BLaER1 (cell line): ENCODE measurements around the gene DAB2.

Experiments used
- H3K27ac ChIP-seq: shearing (Covaris generic); formaldehyde crosslinking; 2 replicates; pipeline ENCODE4 v1.8.1; 2022
- H3K27me3 ChIP-seq: shearing (Covaris generic); formaldehyde crosslinking; 2 replicates; pipeline ENCODE4 v1.8.1; 2022
- H3K36me3 ChIP-seq: shearing (Covaris generic); formaldehyde crosslinking; 2 replicates; pipeline ENCODE4 v1.8.1; 2022
- H3K4me1 ChIP-seq: shearing (Covaris generic); formaldehyde crosslinking; 2 replicates; pipeline ENCODE4 v1.8.1; 2022
- H3K4me2 ChIP-seq: shearing (Covaris generic); formaldehyde crosslinking; 2 replicates; pipeline ENCODE4 v1.8.1; 2022
- H3K4me3 ChIP-seq: shearing (Covaris generic); formaldehyde crosslinking; 2 replicates; pipeline ENCODE4 v1.8.1; 2022
- H3K9ac ChIP-seq: shearing (Covaris generic); formaldehyde crosslinking; 2 replicates; pipeline ENCODE4 v1.8.1; 2022
- H3K9me3 ChIP-seq: shearing (Covaris generic); formaldehyde crosslinking; 2 replicates; pipeline ENCODE4 v1.8.1; 2022
- H4K20me1 ChIP-seq: shearing (Covaris generic); formaldehyde crosslinking; 2 replicates; pipeline ENCODE4 v1.8.1; 2022
- Cebpa-rat ChIP-seq: shearing (Covaris generic); IDR thresholded peaks from 2 replicates; pipeline ENCODE4 v1.8.1; 2022

DAB2 gene

DNA sequence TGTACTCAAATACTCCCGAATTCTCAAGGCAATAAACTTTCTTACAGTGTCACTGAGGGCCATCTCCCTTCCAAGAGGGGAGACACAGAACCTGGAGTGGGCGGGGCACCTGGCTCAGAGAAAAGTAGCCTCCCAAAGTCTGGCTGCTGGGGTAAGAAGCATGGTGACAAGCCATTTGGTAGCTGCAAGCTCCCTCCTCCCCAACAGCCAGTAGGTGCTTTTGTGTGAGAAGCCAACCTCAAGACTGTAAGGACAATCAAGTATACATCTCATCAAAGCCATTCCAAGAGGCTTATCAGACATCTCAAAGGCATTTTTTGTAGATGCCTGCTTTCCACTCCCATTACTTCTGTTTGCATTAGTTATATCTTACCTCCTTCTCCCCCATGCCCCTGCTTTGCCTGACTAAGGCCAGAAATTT is 1.4 kb downstream of the DAB2 start:
- H3K9me3 ChIP-seq: no peaks in the 10 kb centered on the region
- H3K9ac ChIP-seq: no peak overlapping the region
- H3K27me3 ChIP-seq: no peaks in the 10 kb centered on the region
- peak overlapping the region; percentile 80 for H3K4me2 ChIP-seq
- H3K27ac ChIP-seq: no peak overlapping the region
- no peak for TF ChIP-seq Cebpa-rat
- peaks cover 52% of the 10 kb centered on the region for H3K4me1 ChIP-seq
- H4K20me1 ChIP-seq: no peaks in the 10 kb centered on the region
- H3K36me3 ChIP-seq: no peaks in the 10 kb centered on the region
- no peak overlapping the region for H3K4me3 ChIP-seq

DNA sequence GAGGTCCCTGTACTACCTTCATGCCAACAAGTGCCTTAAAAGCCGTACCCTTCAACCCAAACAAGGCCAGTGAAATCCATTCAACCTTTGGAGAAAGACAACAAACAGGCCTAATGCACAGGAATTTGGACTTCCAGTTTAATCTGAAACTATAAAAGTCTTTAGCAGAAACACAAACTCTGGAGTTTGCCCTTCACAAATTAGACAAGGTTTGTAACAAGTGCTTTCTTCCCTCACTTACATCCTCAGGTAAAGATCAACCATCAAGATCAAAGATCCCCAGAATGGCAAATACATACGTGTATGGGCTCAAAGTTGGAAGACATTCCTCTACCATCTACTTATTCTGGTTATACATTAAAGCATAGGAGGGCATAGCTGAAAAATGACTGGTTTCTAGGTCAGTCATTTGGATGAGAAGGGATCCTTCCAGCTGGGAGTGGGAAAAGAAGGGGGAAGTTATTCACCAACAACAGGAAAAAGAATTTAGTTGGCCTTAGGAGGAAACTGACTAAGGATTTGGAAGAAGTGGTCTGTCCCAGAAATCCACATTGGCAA is 2.0 kb downstream of the DAB2 start:
- Histone ChIP-seq H3K9ac (no peak overlapping the region), H3K9me3 (no peaks in the 10 kb centered on the region), H3K36me3 (no peaks in the 10 kb centered on the region), H3K4me2 (peak overlapping the region; percentile 80), H3K27ac (no peak overlapping the region), H3K4me1 (peaks cover 52% of the 10 kb centered on the region), H3K27me3 (no peaks in the 10 kb centered on the region), H4K20me1 (no peaks in the 10 kb centered on the region), H3K4me3 (no peak overlapping the region)
- no peak for TF ChIP-seq Cebpa-rat

DNA sequence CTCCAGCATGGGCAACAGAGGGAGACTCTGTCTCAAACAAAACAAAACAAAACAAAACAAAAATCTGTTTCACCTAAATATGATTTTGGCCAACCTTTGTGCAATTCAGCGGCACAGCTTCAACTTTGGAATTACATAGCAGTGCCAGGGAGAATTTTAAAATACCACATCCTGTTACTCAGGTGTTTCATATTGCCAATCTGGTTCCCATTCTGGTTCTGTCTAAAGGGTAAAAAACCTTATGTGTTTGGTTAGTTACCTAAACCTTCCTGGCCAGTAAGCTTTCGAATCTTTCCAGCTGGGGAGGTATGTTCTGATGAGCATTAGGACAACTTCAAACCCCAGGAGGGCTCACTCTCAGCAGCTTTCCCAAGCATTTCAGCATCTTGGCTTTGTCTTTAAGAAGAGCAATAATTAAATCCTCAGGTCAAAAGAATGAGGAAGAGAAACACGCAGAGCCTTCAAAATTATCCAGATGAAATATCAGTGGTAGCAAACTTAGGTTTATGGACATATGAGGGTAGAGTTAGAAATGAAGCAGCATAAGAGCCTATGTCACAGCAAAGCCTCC is 2.7 kb downstream of the DAB2 start:
- Histone ChIP-seq H3K9me3 (no peaks in the 10 kb centered on the region), H3K27me3 (no peaks in the 10 kb centered on the region), H3K4me2 (peak overlapping the region; percentile 0; the same call in 1 of the 2 replicates), H4K20me1 (no peaks in the 10 kb centered on the region), H3K4me1 (peaks cover 52% of the 10 kb centered on the region), H3K27ac (no peak overlapping the region), H3K4me3 (no peak overlapping the region), H3K36me3 (no peaks in the 10 kb centered on the region; the same call in 1 of the 2 replicates), H3K9ac (no peak overlapping the region)
- no peak for TF ChIP-seq Cebpa-rat

DNA sequence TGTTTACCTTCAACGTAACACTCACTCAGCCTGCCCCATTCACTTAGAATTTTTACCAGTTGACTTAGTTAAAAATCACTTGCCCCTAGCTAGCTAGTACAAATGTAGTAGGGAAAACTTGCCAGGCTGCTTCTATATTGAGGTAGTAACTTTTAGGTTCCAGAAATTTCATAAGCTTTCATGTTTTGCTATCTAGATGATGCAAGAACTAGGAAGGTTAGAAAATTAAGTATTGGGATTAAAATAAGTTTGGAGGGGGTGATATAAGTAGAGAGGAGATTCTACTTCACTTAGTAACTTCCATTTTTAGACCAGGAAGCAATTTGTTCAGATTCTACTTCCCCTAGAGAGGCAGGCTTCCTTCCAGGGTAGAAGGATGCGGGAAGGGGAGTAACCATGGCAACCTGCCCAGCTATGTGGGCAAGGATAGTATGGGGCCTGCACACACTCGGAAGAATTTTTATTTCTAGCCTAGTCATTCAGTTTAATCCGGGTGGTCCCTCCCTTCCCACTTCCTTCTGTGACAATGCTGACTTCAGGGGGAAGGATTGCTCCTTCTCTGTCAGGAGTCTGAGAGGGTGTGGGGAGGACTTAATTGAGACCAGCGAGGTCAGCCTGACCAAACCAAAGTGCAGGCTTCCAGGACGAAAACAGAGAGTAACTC is 4.2 kb downstream of the DAB2 start:
- H3K4me2 ChIP-seq: peak overlapping the region; percentile 74
- H3K9ac ChIP-seq: no peak overlapping the region
- H3K27ac ChIP-seq: no peak overlapping the region

DNA sequence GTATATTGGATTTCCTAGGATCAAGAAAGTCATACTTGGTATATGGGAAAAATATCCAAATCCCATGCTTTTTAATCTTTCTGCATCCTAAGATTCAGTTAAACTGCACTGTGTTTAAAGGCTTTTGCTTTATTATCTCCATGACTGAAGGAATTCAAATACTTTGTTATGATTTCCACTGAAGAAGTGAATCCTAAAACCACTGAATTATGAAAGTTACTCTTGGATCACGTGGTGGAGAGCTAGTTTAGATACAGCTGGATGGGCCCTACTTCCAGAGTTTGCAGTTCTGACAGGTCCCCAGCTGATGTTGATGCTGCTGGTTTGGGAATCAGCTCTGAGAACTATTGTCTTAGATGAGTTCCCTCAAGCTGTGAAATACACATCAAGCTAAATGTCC is 5.0 kb downstream of the DAB2 start:
- H3K4me3 ChIP-seq: no peak overlapping the region
- H3K9me3 ChIP-seq: no peaks in the 10 kb centered on the region
- no peaks in the 10 kb centered on the region; the same call in 1 of the 2 replicates for H3K36me3 ChIP-seq
- H4K20me1 ChIP-seq: no peaks in the 10 kb centered on the region
- TF ChIP-seq Cebpa-rat: no peak
- H3K9ac ChIP-seq: no peak overlapping the region
- H3K4me1 ChIP-seq: peaks cover 40% of the 10 kb centered on the region
- no peaks in the 10 kb centered on the region for H3K27me3 ChIP-seq
- H3K4me2 ChIP-seq: no peak overlapping the region
- no peak overlapping the region for H3K27ac ChIP-seq

More for the DNA sequence above, 4.2 kb downstream of the DAB2 start:
- TF ChIP-seq Cebpa-rat: no peak
- Histone ChIP-seq H3K27me3 (no peaks in the 10 kb centered on the region), H3K4me3 (no peak overlapping the region), H3K9me3 (no peaks in the 10 kb centered on the region), H4K20me1 (no peaks in the 10 kb centered on the region), H3K36me3 (no peaks in the 10 kb centered on the region; the same call in 1 of the 2 replicates), H3K4me1 (peaks cover 44% of the 10 kb centered on the region)

DNA sequence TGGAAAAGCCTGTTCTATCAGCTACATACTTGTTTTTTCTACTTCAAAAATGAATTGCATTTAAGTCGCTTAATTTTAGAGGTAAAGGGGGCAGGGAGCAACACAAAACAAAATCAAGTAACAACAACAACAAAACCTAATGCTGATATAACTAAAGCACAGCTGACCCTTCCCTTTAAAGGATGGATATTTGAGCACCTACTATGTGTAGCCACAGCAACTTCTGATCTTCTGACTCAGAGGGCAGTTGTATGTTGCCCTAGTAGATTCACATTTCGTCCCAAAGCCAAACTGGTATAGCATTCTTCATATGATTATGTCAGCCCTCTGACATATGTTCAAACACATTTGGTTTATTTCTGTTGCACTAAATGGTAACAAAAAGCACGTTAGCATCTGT is 6.8 kb downstream of the DAB2 start:
- Histone ChIP-seq H4K20me1 (no peaks in the 10 kb centered on the region), H3K4me2 (no peak overlapping the region), H3K9ac (no peak overlapping the region)

DNA sequence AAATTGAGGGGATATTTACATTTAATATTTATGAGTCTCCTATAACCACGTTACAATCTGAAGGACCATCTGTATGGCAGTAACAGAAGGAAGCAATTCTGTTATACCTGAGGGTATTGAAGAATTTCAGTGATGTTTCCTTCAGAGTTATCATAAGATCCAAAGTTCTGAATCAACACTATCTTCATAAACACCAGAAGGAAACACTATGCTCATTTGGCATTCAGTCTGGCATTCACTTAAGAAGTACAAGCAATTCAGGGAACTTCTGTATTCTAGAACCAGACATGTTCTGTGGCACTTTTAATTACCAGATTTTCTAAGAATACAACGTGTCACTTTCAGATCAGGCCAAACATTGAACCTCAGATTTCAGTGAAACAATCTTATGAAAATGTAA is 9.6 kb downstream of the DAB2 start:
- H3K4me2 ChIP-seq: no peak overlapping the region
- no peak overlapping the region for H3K4me3 ChIP-seq
- H3K9me3 ChIP-seq: no peaks in the 10 kb centered on the region
- no peak overlapping the region for H3K9ac ChIP-seq
- no peaks in the 10 kb centered on the region; the same call in 1 of the 2 replicates for H3K36me3 ChIP-seq
- H3K4me1 ChIP-seq: peaks cover 4% of the 10 kb centered on the region
- no peaks in the 10 kb centered on the region for H4K20me1 ChIP-seq
- H3K27ac ChIP-seq: no peak overlapping the region
- no peaks in the 10 kb centered on the region for H3K27me3 ChIP-seq
- TF ChIP-seq Cebpa-rat: no peak

More for the DNA sequence above, 6.8 kb downstream of the DAB2 start:
- no peaks in the 10 kb centered on the region for H3K9me3 ChIP-seq
- H3K36me3 ChIP-seq: no peaks in the 10 kb centered on the region; the same call in 1 of the 2 replicates
- H3K27me3 ChIP-seq: no peaks in the 10 kb centered on the region
- no peak overlapping the region for H3K27ac ChIP-seq
- peaks cover 26% of the 10 kb centered on the region for H3K4me1 ChIP-seq
- H3K4me3 ChIP-seq: no peak overlapping the region
- TF ChIP-seq Cebpa-rat: no peak

DNA sequence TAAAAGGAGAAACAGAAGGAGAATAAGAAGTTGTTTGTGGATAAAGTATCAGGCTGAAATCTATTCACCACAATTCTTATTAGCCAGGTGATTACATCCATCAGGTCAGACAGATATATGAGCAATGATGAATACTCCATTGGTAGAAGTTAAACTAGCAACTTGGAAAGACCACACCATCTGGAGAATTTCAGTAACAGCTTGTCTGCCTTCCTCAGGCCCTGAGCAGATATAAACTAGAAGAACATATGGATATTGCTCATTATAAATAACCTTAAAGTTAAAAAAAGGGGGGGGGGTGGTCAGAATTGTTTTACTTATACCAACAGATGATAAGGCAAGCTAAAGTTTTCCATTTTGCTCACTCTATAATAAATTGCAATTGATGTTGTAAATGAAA is 10.4 kb downstream of the DAB2 start:
- no peak for TF ChIP-seq Cebpa-rat
- Histone ChIP-seq H4K20me1 (no peaks in the 10 kb centered on the region), H3K4me2 (no peak overlapping the region), H3K4me1 (no peaks in the 10 kb centered on the region), H3K27me3 (no peaks in the 10 kb centered on the region), H3K9me3 (no peaks in the 10 kb centered on the region), H3K27ac (no peak overlapping the region), H3K9ac (no peak overlapping the region), H3K4me3 (no peak overlapping the region), H3K36me3 (no peaks in the 10 kb centered on the region; the same call in 1 of the 2 replicates)

DNA sequence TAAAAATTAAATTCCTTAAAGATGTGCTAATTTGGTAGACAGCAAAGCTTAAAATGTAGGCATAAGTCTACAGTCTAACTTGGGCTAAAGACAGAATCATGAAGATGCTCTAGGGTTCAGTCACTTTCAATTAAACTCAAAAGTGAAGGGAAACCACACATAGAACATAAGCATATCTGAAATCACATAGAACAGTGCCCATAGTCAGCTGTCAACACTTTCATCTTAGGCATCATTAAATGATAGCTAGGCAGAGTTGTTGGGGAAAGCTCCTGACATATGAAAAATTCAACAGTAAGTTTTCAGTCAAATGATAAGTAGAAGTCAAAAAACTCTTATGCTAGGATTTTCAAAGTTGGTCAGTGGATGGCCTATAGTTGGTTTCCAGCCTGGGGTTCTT is 11.0 kb downstream of the DAB2 start:
- H3K27me3 ChIP-seq: no peaks in the 10 kb centered on the region
- no peaks in the 10 kb centered on the region; the same call in 1 of the 2 replicates for H3K36me3 ChIP-seq
- no peak overlapping the region for H3K9ac ChIP-seq
- H3K4me2 ChIP-seq: no peak overlapping the region
- H3K27ac ChIP-seq: no peak overlapping the region
- no peak overlapping the region for H3K4me3 ChIP-seq
- no peaks in the 10 kb centered on the region for H3K4me1 ChIP-seq
- no peaks in the 10 kb centered on the region for H3K9me3 ChIP-seq
- H4K20me1 ChIP-seq: no peaks in the 10 kb centered on the region
- TF ChIP-seq Cebpa-rat: no peak

DNA sequence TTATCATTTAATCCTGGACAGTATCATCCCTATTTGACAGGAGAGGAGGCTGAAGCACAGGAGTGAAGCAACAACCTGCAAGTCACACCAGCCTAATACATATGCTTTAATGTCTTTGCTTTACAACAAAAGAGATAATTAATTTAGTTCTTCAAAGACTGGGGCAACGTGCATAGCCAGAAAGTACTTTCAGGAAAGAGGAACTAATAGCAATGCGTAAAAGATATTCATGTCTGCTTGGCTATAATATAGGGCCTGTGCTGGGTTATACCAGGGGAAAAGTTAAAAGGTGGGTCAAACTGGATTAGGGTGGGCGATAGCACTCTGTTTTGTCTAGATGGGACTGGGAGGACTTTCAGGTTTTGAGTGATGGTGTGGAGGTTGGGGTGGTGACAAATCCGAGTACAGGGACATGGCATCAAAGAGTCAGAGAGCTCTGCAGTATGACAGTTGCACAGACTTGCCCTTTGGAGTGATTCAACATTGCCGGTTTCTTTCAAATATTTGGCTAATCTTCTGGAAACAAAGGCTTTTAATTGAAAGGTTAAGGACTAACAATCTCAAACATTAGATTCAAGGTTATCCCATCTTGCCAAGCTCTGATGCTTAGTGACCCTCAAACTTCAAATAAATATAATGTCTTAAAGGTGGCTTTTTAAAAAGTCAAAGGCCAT is 11.9 kb downstream of the DAB2 start:
- Histone ChIP-seq H3K9ac (no peak overlapping the region), H3K9me3 (no peaks in the 10 kb centered on the region), H3K36me3 (no peaks in the 10 kb centered on the region; the same call in 1 of the 2 replicates), H3K4me2 (no peak overlapping the region), H3K27me3 (no peaks in the 10 kb centered on the region), H3K27ac (no peak overlapping the region), H4K20me1 (no peaks in the 10 kb centered on the region), H3K4me3 (no peak overlapping the region), H3K4me1 (no peaks in the 10 kb centered on the region)
- TF ChIP-seq Cebpa-rat: no peak
